Activated CD4-positive, alpha-beta T cell treated with anti-CD3 and anti-CD28 coated beads, Interleukin-2, Interleukin-4, amounts not matched to agents 100 ng/mL and 50 ng/mL, durations not matched to agents 16 hours and 8 hours (primary cell): ENCODE measurements around the gene GLA.

Experiments used
- DNase-seq: peaks from one replicate; pipeline ENCODE4 v3.0.0-alpha.2; 2020; ENCODE audit warnings: low spot score

Gene GLA

DNA sequence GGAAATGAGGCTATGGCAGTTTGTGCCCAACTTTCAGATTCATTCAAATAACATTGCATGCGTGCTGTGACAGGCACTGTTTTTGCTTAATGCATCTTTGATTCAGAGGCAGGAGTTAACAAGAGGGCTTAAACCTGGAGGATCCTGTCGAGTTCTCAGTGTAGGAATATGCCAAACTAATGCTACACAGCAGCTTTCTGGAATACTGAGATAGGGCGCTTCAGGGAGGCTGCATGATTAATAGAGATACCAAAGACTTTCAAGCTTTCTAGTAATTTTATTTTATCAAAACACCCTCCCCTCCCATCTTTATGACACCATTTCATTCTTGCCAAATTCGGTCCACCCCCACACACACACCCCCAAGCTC, 58.5 kb downstream of the GLA start:
- DNase-seq, result no peak

DNA sequence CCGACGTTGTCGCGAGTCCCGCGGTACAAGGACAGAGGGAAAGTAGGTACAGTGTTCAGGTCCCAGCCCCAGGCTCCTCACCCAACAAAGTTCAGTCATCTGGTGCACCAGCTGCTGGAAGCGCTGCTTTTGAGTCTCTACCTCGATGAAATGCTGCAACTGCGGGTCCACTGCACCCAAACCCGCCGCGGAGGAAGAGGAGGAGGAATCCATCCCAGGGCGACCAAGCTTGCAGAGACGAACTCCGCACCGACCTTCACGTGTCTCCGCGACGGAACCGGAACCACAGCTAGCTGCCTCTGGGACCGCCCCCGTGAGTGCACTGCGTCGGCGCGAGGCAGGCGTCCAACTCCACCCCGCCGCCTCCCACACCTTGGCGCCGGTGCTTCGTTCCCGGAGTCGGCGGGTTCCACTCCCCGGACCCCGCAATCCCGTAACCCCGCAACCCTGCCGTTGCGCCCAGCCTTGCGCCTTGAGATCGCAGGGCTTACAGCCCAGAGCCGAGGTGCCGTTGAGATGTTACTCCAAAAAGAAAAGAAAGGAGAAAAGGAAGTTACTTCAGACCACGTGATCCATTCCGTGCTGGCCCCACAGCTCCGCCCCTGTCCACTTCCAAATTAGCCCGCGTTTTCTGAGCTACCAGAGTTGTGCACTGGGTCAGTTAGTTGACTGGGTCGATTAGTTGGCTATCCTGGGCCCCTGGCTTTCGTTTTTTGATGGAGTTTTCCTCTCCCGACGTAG, 59.1 kb downstream of the GLA start, which contains the start of gene TIMM8A:
Gene TIMM8A, minus strand, starts transcription at position 291 of the 741 bp plus-strand sequence. Its CDS starts 78 bp downstream, at position 213.
- DNase-seq, result peak; percentile 80

DNA sequence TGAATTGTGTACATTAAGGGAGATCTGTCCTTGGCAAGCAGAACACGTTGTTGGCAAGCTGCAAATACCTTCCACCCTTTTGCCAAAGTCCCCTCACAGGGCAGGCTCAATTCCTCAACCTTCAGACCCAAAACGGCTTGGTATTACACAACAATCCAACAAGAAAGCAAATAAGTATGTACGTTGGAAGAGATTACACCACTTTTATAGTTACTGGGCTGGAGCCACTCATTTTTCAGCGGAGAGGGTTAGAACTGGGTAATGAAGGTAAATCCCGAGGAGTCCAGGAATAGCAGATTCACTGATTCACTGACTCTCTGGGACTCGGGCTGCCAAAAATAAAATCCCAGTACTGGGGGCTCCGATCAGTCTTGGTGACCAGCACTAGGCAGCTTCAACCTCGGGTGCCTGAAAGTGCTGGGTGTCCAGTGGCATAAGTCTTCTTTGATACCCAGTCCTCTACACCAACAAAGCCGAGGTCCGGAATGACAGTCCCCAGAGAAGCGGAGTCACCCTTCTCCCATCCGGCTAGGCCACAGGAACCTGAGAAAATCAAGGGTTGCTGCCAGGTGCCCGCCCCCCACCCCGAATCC, 59.8 kb downstream of the GLA start:
- no peak for DNase-seq
